ENCODE measurements around the gene ENTPD7.

Gene ENTPD7

DNA sequence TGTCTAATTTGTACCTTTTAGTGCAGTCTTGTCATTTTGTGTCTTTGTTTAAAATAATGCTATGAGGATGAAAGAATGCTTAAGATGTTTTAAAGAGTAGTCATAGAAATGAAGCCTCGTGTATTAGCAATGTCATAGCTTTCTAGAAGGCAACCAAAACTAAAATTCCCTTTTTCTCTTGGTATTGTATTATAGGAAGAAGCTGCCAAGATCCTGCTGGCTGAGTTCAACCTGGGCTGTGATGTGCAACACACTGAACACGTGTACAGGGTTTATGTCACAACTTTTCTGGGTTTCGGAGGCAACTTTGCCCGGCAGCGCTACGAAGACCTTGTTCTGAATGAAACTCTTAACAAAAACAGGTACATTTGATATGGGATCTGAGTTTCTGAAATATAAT is 36.5 kb downstream of the ENTPD7 start:
- Histone ChIP-seq H3K27me3 (ENCODE audit: low read depth, low read length) (no peaks in the 10 kb centered on the region), H3K4me1 (ENCODE audit: control insufficient read depth in 1 of 2, insufficient read depth in 2 of 2, low read length in 2 of 2) (no peaks in the 10 kb centered on the region), H3K36me3 (ENCODE audit: control insufficient read depth in 1 of 2, insufficient read depth in 2 of 2, low read length in 2 of 2) (peaks cover 32 to 58% of the 10 kb centered on the region in 2 donors), H3K9me3 (ENCODE audit: control insufficient read depth in 1 of 2, low read length in 2 of 2) (no peaks in the 10 kb centered on the region), H3K4me3 (ENCODE audit: low read depth in 1 of 2, low read length in 2 of 2) (no peak overlapping the region), H3K27ac (ENCODE audit: low read length) (no peak overlapping the region)

DNA sequence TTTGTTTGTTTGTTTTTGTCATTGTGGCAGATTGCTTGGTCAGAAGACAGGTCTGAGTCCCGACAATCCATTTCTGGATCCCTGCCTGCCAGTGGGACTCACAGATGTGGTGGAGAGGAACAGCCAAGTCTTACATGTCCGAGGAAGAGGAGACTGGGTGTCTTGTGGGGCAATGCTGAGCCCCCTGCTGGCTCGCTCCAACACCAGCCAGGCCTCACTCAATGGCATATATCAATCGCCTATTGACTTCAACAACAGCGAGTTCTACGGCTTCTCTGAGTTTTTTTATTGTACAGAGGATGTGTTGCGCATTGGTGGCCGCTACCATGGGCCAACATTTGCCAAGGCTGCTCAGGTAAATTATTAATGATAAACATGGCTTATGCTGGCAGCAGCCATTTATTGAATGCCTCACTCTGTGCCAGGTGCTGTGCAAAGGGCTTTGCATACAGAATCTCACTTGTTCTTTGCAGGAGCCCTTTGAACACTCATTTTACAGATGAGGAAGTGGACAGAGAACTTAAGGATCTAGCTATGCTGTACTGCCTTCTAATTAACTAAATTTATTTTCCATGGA is 39.3 kb downstream of the ENTPD7 start:
- Histone ChIP-seq H3K36me3 (ENCODE audit: control insufficient read depth in 1 of 2, insufficient read depth in 2 of 2, low read length in 2 of 2) (peaks cover 29 to 50% of the 10 kb centered on the region in 2 donors), H3K27me3 (ENCODE audit: low read depth, low read length) (no peaks in the 10 kb centered on the region), H3K4me3 (ENCODE audit: low read depth in 1 of 2, low read length in 2 of 2) (no peak overlapping the region), H3K4me1 (ENCODE audit: control insufficient read depth in 1 of 2, insufficient read depth in 2 of 2, low read length in 2 of 2) (no peaks in the 10 kb centered on the region), H3K27ac (ENCODE audit: low read length) (no peak overlapping the region), H3K9me3 (ENCODE audit: control insufficient read depth in 1 of 2, low read length in 2 of 2) (no peaks in the 10 kb centered on the region)

GRCh38 chr10:99700649-99701048 is 41.3 kb downstream of the ENTPD7 start:
- Histone ChIP-seq H3K9me3 (ENCODE audit: control insufficient read depth in 1 of 2, low read length in 2 of 2) (no peaks in the 10 kb centered on the region), H3K4me1 (ENCODE audit: control insufficient read depth in 1 of 2, insufficient read depth in 2 of 2, low read length in 2 of 2) (no peaks in the 10 kb centered on the region), H3K36me3 (ENCODE audit: control insufficient read depth in 1 of 2, insufficient read depth in 2 of 2, low read length in 2 of 2) (peaks cover 40 to 60% of the 10 kb centered on the region in 2 donors), H3K4me3 (ENCODE audit: low read depth in 1 of 2, low read length in 2 of 2) (no peak overlapping the region), H3K27ac (ENCODE audit: low read length) (no peak overlapping the region), H3K27me3 (ENCODE audit: low read depth, low read length) (no peaks in the 10 kb centered on the region)

GRCh38 chr10:99708428-99709012 is 49.2 kb downstream of the ENTPD7 start:
- H3K4me1 ChIP-seq (ENCODE audit: control insufficient read depth in 1 of 2, insufficient read depth in 2 of 2, low read length in 2 of 2), result no peaks in the 10 kb centered on the region
- H3K27me3 ChIP-seq (ENCODE audit: low read depth, low read length), result no peaks in the 10 kb centered on the region
- no peak overlapping the region for H3K4me3 ChIP-seq (ENCODE audit: low read depth in 1 of 2, low read length in 2 of 2)
- no peaks in the 10 kb centered on the region for H3K9me3 ChIP-seq (ENCODE audit: control insufficient read depth in 1 of 2, low read length in 2 of 2)
- peak overlapping the region; percentile 67 for H3K27ac ChIP-seq (ENCODE audit: low read length)
- peaks cover 16 to 34% of the 10 kb centered on the region in 2 donors for H3K36me3 ChIP-seq (ENCODE audit: control insufficient read depth in 1 of 2, insufficient read depth in 2 of 2, low read length in 2 of 2)

DNA sequence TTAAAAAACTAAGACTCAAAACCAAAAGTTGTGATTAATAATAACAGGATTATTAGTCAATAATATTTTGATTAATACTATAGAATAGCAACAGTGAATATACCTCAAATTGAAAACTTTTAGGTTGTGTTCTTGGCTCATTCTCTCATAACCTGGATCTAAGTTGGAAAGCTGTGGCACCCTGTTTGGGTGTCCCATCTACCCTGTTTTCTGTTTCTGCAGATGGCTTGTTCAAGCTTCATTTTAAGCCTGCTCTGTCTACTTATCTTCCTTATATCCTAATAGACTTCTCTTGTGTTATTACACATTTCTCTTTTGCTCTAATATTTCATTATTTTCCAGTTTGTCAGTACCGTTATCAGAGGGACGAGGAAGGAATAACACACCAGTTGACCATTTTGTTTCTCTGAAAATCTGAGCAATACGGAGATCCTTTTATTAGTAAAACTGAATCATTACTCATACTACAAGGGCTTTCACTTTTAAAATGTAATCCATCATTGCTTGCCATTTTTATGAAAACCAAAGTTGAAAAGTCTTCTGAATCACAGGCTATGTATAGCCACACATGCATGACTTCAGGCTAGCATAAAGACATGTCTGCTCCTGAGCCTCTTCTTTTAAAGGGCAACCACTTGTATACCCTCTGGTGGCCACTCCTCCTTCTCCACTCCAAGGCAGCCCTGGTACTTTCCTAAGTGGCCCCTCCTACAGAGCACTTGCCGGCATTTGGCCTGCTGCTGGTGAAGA is 50.3 kb downstream of the ENTPD7 start:
- Histone ChIP-seq H3K4me1 (ENCODE audit: control insufficient read depth in 1 of 2, insufficient read depth in 2 of 2, low read length in 2 of 2) (no peaks in the 10 kb centered on the region), H3K27me3 (ENCODE audit: low read depth, low read length) (no peaks in the 10 kb centered on the region), H3K36me3 (ENCODE audit: control insufficient read depth in 1 of 2, insufficient read depth in 2 of 2, low read length in 2 of 2) (peaks cover 9 to 40% of the 10 kb centered on the region in 2 donors), H3K27ac (ENCODE audit: low read length) (peak overlapping the region; percentile 37), H3K4me3 (ENCODE audit: low read depth in 1 of 2, low read length in 2 of 2) (no peak overlapping the region), H3K9me3 (ENCODE audit: control insufficient read depth in 1 of 2, low read length in 2 of 2) (no peaks in the 10 kb centered on the region)

DNA sequence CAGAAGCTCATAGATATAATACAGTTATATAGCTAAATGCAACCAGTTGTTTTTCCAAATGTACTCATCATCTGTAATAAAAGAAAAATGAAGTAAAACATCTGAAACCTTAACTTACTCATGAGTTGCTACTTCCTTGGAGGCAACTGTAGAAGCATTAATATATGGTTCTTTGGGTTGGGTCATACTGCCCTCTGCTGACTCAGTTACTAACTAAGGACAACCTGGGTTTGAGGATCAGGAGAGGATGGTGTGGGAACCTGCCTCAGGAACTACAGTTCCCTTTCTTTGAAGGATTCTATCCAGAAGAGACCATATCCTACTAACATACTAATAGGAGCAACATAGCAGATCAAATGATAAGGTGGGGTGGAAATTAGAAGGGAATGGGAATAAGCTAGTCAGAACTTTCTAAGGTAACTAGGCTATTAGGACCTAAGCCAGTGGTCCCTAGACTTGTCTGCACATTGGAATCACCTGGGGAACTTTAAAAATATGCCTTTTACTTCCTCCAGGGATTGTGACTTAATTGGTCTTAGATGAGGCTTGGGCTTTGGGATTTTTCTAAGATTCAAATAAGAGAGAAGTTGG is 51.9 kb downstream of the ENTPD7 start:
- no peaks in the 10 kb centered on the region for H3K4me1 ChIP-seq (ENCODE audit: control insufficient read depth in 1 of 2, insufficient read depth in 2 of 2, low read length in 2 of 2)
- peaks cover 7 to 41% of the 10 kb centered on the region in 2 donors for H3K36me3 ChIP-seq (ENCODE audit: control insufficient read depth in 1 of 2, insufficient read depth in 2 of 2, low read length in 2 of 2)
- H3K4me3 ChIP-seq (ENCODE audit: low read depth in 1 of 2, low read length in 2 of 2), result no peak overlapping the region
- no peak overlapping the region for H3K27ac ChIP-seq (ENCODE audit: low read length)
- H3K27me3 ChIP-seq (ENCODE audit: low read depth, low read length), result no peaks in the 10 kb centered on the region
- H3K9me3 ChIP-seq (ENCODE audit: control insufficient read depth in 1 of 2, low read length in 2 of 2), result no peaks in the 10 kb centered on the region

- Histone ChIP-seq H3K27ac (ENCODE audit: low read length) (no peak overlapping the region), H3K4me3 (ENCODE audit: low read depth in 1 of 2, low read length in 2 of 2) (no peak overlapping the region), H3K4me1 (ENCODE audit: control insufficient read depth in 1 of 2, insufficient read depth in 2 of 2, low read length in 2 of 2) (no peaks in the 10 kb centered on the region), H3K27me3 (ENCODE audit: low read depth, low read length) (no peaks in the 10 kb centered on the region), H3K36me3 (ENCODE audit: control insufficient read depth in 1 of 2, insufficient read depth in 2 of 2, low read length in 2 of 2) (peaks cover 26 to 66% of the 10 kb centered on the region in 2 donors), H3K9me3 (ENCODE audit: control insufficient read depth in 1 of 2, low read length in 2 of 2) (no peaks in the 10 kb centered on the region)
Measured at GRCh38 chr10:99714446-99714845, 55.1 kb downstream of the ENTPD7 start.

GRCh38 chr10:99720387-99720786 is 61.1 kb downstream of the ENTPD7 start:
- Histone ChIP-seq H3K36me3 (ENCODE audit: control insufficient read depth in 1 of 2, insufficient read depth in 2 of 2, low read length in 2 of 2) (peaks cover 47 to 68% of the 10 kb centered on the region in 2 donors), H3K9me3 (ENCODE audit: control insufficient read depth in 1 of 2, low read length in 2 of 2) (no peaks in the 10 kb centered on the region), H3K27ac (ENCODE audit: low read length) (no peak overlapping the region), H3K4me3 (ENCODE audit: low read depth in 1 of 2, low read length in 2 of 2) (no peak overlapping the region), H3K4me1 (ENCODE audit: control insufficient read depth in 1 of 2, insufficient read depth in 2 of 2, low read length in 2 of 2) (no peaks in the 10 kb centered on the region), H3K27me3 (ENCODE audit: low read depth, low read length) (no peaks in the 10 kb centered on the region)

- Histone ChIP-seq H3K9me3 (ENCODE audit: control insufficient read depth in 1 of 2, low read length in 2 of 2) (no peaks in the 10 kb centered on the region), H3K4me1 (ENCODE audit: control insufficient read depth in 1 of 2, insufficient read depth in 2 of 2, low read length in 2 of 2) (peaks cover 6 to 14% of the 10 kb centered on the region in 2 donors), H3K27ac (ENCODE audit: low read length) (no peak overlapping the region), H3K27me3 (ENCODE audit: low read depth, low read length) (no peaks in the 10 kb centered on the region), H3K36me3 (ENCODE audit: control insufficient read depth in 1 of 2, insufficient read depth in 2 of 2, low read length in 2 of 2) (peaks cover 20 to 26% of the 10 kb centered on the region in 2 donors), H3K4me3 (ENCODE audit: low read depth in 1 of 2, low read length in 2 of 2) (no peak overlapping the region)
Measured at GRCh38 chr10:99730026-99730425, 70.7 kb downstream of the ENTPD7 start.

- H3K27me3 ChIP-seq (ENCODE audit: low read depth, low read length), result no peaks in the 10 kb centered on the region
- H3K36me3 ChIP-seq (ENCODE audit: control insufficient read depth in 1 of 2, insufficient read depth in 2 of 2, low read length in 2 of 2), result peaks cover 13 to 15% of the 10 kb centered on the region in 2 donors
- H3K27ac ChIP-seq (ENCODE audit: low read length), result peak overlapping the region; percentile 93
- H3K4me1 ChIP-seq (ENCODE audit: control insufficient read depth in 1 of 2, insufficient read depth in 2 of 2, low read length in 2 of 2), result peaks cover 6 to 14% of the 10 kb centered on the region in 2 donors
- H3K4me3 ChIP-seq (ENCODE audit: low read depth in 1 of 2, low read length in 2 of 2), result peak overlapping the region; percentile 96 to 99
- no peaks in the 10 kb centered on the region for H3K9me3 ChIP-seq (ENCODE audit: control insufficient read depth in 1 of 2, low read length in 2 of 2)
Measured at GRCh38 chr10:99731306-99732032, 72.2 kb downstream of the ENTPD7 start.

Data from muscle layer of duodenum (tissue), 2 donors.